GM21528 (cell line): Measurements from ENCODE around the gene SYNGR3.
A peak's percentile ranks its signal among the peaks of the same experiment; 100 is the strongest.

Source experiments
- ATAC-seq: cut with Tn5 transposase; IDR thresholded peaks from one replicate; pipeline ENCODE4 v1.9.1; 2021; ENCODE audit warnings: mild to moderate bottlenecking, moderate library complexity; ENCODE audit not compliant: unreplicated experiment, low FRiP score

SYNGR3 gene

GRCh38 chr16:1991135-1991551 lies 1.4 kb downstream of the SYNGR3 start:
- no peak for ATAC-seq

- ATAC-seq: no peak
These were observed 1.8 kb downstream of the SYNGR3 start for GRCh38 chr16:1991588-1991947.

- peak; percentile 41 for ATAC-seq
These were observed 2.4 kb downstream of the SYNGR3 start for GRCh38 chr16:1991948-1992703.

- no peak for ATAC-seq
These were observed 3.0 kb downstream of the SYNGR3 start for GRCh38 chr16:1992704-1993317.

- ATAC-seq: no peak
These were observed 4.0 kb downstream of the SYNGR3 start for GRCh38 chr16:1993731-1994131.

GRCh38 chr16:1997494-1998359 lies 8.0 kb downstream of the SYNGR3 start:
- no peak for ATAC-seq

- ATAC-seq: no peak
These were observed 8.6 kb downstream of the SYNGR3 start for GRCh38 chr16:1998360-1998835.

- no peak for ATAC-seq
These were observed 9.4 kb downstream of the SYNGR3 start for GRCh38 chr16:1998852-1999801.

GRCh38 chr16:1999866-2000514 lies 10.2 kb downstream of the SYNGR3 start:
- ATAC-seq: no peak

- no peak for ATAC-seq
These were observed 11.3 kb downstream of the SYNGR3 start for GRCh38 chr16:2001035-2001434.

- ATAC-seq: no peak
These were observed 11.9 kb downstream of the SYNGR3 start for GRCh38 chr16:2001456-2002355.

- ATAC-seq: no peak
These were observed 12.8 kb downstream of the SYNGR3 start for GRCh38 chr16:2002406-2003230.

- no peak for ATAC-seq
These were observed 13.6 kb downstream of the SYNGR3 start for GRCh38 chr16:2003231-2003826.

GRCh38 chr16:2003827-2004641 lies 14.3 kb downstream of the SYNGR3 start:
- ATAC-seq: no peak

- no peak for ATAC-seq
These were observed 15.2 kb downstream of the SYNGR3 start for GRCh38 chr16:2004795-2005517.

GRCh38 chr16:2005646-2006045 lies 15.9 kb downstream of the SYNGR3 start:
- no peak for ATAC-seq
